NCI-H1930 (cell line): ENCODE data around the gene TSFM.
"Not testable (repeated sequence)": the region's sequence is repeated elsewhere in the genome, so short reads cannot be mapped to it uniquely, and the experiment has no call there.

Experiments
- DNase-seq, 2 experiments: peaks; one replicate each; lab custom pipeline; 2025; lab: John Stamatoyannopoulos, UW

TSFM gene

GRCh38 chr12:57815177-57816000 is 32.8 kb downstream of the TSFM start:
- DNase-seq, result no peak

DNA sequence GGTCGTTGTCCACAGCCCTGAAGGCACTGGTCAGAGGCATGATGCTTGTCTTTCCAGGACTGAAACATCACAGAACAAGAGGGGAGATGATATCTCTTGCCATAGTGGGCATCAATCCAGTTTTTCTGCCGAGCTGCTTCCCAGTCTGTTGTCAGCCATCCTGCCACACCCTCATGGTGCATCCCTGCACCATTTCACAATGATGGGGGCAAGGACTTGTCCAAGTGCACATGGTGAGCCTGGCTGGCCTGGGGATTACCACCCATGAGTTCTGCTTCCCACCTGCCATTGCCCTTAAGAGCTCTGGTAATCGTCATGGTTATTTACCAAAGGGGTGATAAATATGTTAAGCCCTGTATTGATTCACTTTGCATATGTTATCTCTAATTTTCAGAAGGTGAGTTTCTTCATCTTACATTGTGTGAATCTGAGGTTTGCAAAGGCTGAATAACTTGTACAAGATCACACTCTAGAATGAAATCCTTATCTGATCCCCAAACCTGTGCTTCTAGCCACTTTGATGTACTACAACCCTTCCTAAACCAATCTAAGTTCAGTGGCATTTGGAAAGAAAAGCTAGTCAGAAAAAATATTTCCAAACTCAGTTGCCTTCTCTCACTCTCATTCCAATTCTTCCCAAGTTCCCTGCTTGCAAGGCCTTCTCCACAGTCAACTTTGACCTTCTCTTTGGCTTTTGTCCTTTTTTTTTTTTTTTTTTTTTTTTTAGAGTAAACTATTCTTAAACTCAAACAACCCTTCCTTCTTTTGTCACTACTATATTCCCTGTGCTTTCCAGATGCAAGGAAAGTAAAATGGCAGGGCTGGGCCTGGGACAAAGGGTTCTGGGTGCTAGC is 33.6 kb downstream of the TSFM start:
- DNase-seq, result no peak

DNA sequence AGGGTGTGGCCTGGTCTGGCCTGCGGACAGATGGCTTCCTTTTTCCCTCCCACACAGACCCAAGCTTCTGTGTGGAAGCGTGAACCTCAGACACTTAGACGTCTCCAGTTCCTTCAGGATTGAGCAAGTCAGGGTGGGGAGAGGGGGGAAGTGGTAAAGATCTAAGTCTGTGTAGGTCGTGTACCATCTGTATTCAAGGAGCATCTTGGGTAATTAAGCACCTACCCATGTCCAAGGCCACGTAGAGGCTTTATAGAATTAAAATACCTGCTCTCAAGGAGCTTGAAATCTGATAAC is 34.2 kb downstream of the TSFM start:
- no peak for DNase-seq

- no peak for DNase-seq
These were observed 34.8 kb downstream of the TSFM start for GRCh38 chr12:57817261-57817989.

DNA sequence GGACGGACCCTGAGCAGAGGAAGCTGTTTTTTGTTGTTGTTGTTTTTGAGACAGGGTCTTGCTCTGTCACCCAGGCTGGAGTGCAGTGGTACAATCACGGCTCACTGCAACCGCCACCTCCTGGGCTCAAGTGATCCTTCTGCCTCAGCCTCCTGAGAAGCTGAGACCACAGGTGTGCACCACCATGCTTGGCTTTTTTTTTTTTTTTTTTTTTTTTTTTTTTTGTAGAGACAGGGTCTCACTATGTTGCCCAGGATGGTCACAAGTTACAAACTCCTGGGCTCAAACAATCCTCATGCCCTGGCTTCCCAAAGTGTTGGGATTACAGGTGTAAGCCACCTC is 35.4 kb downstream of the TSFM start:
- not testable (repeated sequence) for DNase-seq

DNA sequence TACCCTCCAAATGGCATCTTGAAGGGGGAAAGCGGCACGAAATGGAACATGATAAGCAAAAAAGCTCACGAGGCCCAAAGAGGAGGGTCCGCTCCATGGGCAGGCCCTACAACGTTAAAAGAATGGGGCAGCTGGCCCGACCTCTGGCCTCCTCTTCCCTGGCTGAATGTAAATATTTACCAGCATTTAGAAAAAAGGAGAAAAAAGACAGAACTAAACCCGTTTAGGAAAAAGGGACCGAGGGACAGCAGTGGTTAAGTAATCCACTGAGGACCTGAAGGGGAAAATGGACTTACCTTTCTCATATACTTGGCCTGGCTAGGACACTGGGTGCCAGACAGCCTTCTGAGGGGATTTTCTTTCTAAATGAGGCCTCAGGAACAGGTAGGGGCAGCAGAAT is 37.5 kb downstream of the TSFM start:
- not testable (repeated sequence) for DNase-seq

- DNase-seq, result not testable (repeated sequence)
These were observed 38.4 kb downstream of the TSFM start for GRCh38 chr12:57821015-57821414.

- DNase-seq, result no peak
These were observed 39.1 kb downstream of the TSFM start for GRCh38 chr12:57821474-57822214.

DNA sequence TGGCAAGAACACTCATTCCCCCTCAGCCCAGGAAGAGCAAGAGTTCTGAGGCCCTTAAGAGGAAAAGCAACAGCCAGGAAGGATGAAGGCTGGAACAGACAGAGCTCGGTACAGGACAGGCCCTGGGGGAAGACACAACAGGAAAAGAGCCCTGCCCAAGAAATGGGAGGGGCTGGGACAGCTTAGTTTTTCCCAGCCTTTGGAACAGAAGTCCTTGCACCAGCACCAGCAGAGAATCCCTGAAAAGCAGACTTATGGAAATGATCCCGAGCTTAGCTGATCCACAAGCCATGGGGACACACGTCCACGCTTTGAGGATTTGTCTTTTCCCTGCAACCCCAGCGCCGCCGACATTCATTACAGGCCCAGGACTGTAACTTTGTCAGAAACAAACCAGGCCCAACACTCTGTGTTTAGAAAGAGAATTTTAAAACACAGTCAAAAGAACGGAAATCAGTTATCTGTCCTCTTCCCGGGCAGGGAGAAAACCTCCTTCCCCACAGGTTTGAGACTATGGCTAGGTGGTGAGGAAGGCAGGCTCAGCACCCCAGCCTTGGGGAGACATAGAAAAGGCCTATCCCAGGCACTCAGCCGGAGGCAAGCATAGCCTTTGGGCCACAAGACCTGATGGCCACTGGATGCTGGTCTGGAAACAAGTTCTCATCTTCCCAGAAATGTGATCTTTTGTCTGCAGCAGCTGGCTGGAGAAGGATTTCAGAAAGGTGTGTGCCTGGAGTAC is 40.0 kb downstream of the TSFM start:
- DNase-seq, result no peak

- DNase-seq, result no peak
These were observed 40.7 kb downstream of the TSFM start for GRCh38 chr12:57823131-57823907.

DNA sequence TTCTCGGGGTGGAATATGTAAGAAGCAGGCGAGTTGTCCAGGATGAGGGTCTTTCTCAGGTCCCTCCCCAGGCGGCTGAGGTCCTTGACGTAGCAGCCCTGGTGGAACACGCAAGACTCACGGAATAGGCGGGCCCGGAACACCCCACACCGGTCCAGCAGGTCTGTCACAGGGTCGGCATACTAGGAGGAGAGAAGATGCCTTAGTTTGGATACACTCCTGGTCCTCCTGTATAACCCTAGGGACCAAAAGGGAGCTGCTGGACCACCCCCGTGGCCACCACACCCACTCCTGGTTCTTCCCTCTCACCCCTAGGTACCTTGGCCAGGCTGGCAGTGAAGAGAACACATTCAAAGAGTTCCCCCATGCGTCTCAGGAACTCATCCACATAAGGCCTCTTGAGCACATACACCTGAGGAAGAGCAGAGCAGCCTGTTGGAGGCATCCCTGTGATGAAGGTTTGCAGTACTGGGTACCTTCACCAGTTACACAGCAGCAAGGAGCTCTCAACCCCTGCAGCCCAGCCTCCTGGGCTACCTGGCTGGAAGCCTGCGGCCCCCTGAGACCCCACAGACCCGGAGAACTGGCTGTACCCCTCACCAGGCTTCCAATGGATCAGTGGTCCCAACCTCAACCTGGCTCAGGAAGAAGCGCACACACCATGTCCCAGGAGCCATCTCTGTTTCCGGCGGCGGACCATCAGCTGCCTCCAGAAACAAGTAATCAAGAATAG is 41.5 kb downstream of the TSFM start:
- DNase-seq, result no peak

DNA sequence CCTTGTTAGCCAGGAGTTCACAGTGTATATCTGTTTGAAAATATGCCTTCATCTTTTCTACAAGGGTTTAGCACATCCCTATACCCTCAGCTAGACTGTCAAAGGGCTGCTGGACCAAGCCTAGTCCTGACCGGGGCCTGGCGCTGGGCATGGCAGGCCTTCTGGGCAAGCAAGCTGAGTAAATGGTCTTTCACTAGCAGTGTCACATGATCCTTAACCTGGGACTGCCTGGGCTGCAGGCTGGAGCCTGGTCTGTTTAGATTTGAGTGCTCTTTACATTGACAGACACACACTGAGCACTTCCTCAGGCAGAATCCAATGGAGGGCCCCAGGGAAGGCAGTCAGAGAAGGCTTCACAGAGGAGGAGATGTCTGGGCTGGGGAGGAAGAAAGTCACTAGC is 42.9 kb downstream of the TSFM start:
- no peak for DNase-seq

- no peak for DNase-seq
These were observed 43.8 kb downstream of the TSFM start for GRCh38 chr12:57826400-57826799.

- no peak for DNase-seq
These were observed 44.4 kb downstream of the TSFM start for GRCh38 chr12:57826966-57827365.

DNA sequence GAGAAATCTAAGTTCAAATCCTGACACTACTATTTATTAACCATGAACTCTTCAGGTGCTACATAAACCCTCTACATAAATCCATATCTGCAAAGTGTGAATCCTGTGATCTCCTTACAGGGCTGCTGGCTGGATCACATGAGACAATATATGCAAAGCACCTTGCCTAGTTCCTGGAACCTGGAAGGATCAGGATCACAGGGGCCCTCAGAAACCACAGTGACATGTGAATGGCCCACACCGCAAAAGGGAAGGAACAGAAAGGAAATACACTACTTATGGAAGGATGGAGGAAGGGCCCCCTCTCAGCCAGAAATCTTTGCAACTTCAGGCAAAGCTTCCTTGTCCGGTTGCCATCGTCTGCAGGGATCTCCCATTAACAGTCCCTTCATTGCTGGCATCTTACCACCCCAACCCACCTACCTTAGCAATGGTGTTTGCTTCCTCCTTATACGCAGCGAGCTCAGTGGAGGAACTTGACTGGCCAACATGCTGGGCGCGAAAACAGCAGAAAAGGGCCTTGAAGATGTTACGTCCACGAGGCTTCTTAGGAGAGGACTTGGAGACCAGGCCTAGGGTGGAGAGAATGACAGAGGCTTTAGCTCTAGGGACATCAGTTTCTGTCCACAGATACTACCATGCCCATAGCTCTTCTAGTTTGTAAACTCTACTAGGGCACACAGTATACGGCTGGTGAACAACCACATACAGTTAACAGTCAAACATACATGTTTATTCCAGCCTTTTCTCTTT is 46.6 kb downstream of the TSFM start:
- no peak for DNase-seq

DNA sequence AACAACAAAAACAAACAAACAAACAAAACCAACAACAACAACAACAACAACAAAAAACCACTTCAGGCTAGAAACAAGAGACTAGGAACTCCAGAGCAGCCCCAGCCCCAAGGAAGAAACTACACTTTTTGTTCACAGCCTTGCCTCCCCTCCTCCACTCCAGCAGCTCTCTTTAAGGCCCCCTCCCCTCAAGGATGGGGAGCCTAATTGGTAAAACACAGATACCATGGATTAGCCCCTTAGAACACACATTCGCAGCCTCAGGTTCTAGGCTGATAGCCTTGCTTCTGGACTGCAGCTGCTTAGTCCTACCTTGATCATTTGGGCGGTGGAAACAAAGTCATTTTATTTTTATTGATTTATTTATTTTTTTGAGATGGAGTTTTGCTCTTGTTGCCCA is 47.8 kb downstream of the TSFM start:
- no peak for DNase-seq

DNA sequence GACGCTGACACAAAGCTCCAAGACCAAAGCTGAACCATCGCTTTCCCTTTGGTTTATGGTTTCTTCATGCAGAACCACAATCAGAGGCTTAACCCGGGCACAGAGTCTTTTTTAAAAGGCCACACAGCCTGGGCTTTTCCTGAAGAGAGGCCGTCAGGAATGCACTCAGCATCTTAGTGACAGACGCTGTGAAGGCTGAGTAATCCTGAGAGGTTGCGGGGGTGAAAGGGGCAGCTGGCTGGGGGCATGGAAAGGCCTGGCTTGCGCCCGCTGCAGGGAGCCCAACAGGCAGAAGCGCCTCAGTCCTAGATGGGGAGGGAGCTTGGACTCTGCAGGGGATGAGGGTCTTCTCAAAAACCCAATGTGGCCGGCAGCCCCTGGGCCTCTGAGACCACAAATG is 50.4 kb downstream of the TSFM start:
- DNase-seq, result no peak

DNA sequence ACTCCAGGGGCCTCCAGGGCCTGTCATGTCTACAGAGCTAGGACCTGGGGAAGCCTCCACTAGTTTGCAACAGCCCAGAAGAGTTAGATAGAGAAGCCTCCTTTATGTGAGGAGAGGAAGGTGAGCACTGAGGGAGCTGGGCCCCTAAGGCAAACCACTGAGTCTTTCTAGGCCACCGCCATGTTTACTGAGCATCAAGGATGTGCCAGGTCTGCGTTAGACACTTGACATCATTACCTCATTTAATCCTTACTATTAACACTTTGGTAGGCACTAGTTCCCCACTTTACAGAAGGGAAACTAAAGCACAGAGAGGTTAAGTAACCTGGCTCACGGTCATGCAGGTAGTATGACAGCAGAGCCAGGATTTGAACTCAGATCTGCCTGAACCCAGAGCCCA is 51.1 kb downstream of the TSFM start:
- DNase-seq, result no peak
